Heart left ventricle (tissue), 16 donors: Measurements from ENCODE around the gene PIP5K1B. TPM values are rescaled to one million over a fixed set of nuclear protein-coding genes. Genes with fewer than 3 reads are reported as not detected.

Experiments
- ATAC-seq, 4 donors: fragments of 200-7000 bp; cut with Tn5 transposase; one replicate each; pipeline ENCODE4 v1.9.1; 2020 to 2022; ENCODE audit warnings: moderate library complexity in 4 of 4, mild to moderate bottlenecking in 3 of 4, moderate number of reproducible peaks in 1 of 4
- DNase-seq, 5 donors: peaks; one replicate each; pipeline ENCODE4 v3.0.0-alpha.2; 2020
- H3K27ac ChIP-seq, 12 donors: fragments of 200-600 bp; sonication (generic) in 4 of 12; one replicate each; pipeline versions ENCODE4 v1.5.0 to v1.8.0; 2016 to 2022; ENCODE audit warnings: mild to moderate bottlenecking in 2 of 12
- H3K27me3 ChIP-seq, 9 donors: fragments of 200-600 bp; sonication (generic) in 2 of 9; one replicate each; pipeline versions ENCODE4 v1.5.1 to v1.8.0; 2016 to 2022; ENCODE audit warnings: mild to moderate bottlenecking in 3 of 9
- H3K36me3 ChIP-seq, 9 donors: fragments of 200-600 bp; sonication (generic) in 2 of 9; one replicate each; pipeline versions ENCODE4 v1.5.0 to v1.8.0; 2018 to 2022; ENCODE audit warnings: mild to moderate bottlenecking in 2 of 9
- H3K4me1 ChIP-seq, 12 donors: fragments of 200-600 bp; sonication (generic) in 4 of 12; one replicate each; pipeline versions ENCODE4 v1.5.0 to v1.8.0; 2016 to 2022; ENCODE audit warnings: mild to moderate bottlenecking in 3 of 12
- H3K4me3 ChIP-seq, 12 donors: fragments of 200-600 bp; sonication (generic) in 4 of 12; one replicate each; pipeline versions ENCODE4 v1.5.0 to v1.8.0; 2017 to 2022; ENCODE audit warnings: mild to moderate bottlenecking in 9 of 12, moderate library complexity in 4 of 12
- H3K9me3 ChIP-seq, 12 donors: fragments of 200-600 bp; sonication (generic) in 4 of 12; one replicate each; pipeline versions ENCODE4 v1.5.0 to v1.8.0; 2016 to 2022; ENCODE audit warnings: mild to moderate bottlenecking in 1 of 12
- POLR2A ChIP-seq, 2 donors: fragments of 450-650 bp; IDR thresholded peaks; one replicate each; pipeline ENCODE4 v1.6.1; 2017; ENCODE audit warnings: antibody characterized with exemption in 2 of 2, mild to moderate bottlenecking in 2 of 2, moderate library complexity in 2 of 2
- WGBS, 4 donors: extraction: QIAGEN DNeasy Blood & Tissue Kit in 2 of 4; methylation state at CpG; one replicate each; pipeline versions ENCODE4 v1.1.5 to v1.1.7; 2013 to 2018; 5-methylcytosine and 5-hydroxymethylcytosine counted together
- intact Hi-C, 10 donors: fragments of 100-400 bp; cut with DNase I; formaldehyde crosslinking; loops; one replicate each; pipeline versions ENCODE4 v1.11.1 to v1.14.2; 2022
- polyA plus RNA-seq, 2 donors: library from polyadenylated mRNA; stranded (reverse); fragments of 200-250 nt; gene quantifications; one replicate each; pipeline ENCODE4 v1.2.3, GENCODE V29; 2013
- total RNA-seq, 9 donors: library from RNA; depleted of rRNA in 2 of 9; stranded (reverse); fragments of >200 nt in 2 of 9; fragmentation: NEBNext Ultra II Directional in 3 of 9; extraction: Animal tissue kit (Norgen Biotek cat#: 25700) in 3 of 9; gene quantifications; one replicate each; pipeline versions ENCODE4 v1.1.0 to v1.2.4, GENCODE V29; 2016 to 2023
- TF ChIP-seq, protein P1 (sequence below), 12 donors: fragments of 200-600 bp; sonication (generic) in 4 of 12; IDR thresholded peaks; one replicate each; pipeline versions ENCODE4 v1.5.0 to v1.8.0; 2018 to 2022; ENCODE audit warnings: antibody characterized with exemption in 12 of 12, mild to moderate bottlenecking in 5 of 12
- donor health status: ischemic (EF 13 %, LVEDD 7.1; RV severe dilation, severe dysfunction).
- donor health status: healthy with polysubstance abuse.
- donor health status: DM: no; HTN: yes; CAD: no.
- donor health status: DM: no; HTN: no; CAD: no.
- donor health status: ischemic (EF 25% LVEDD 6.9; RV normal size, moderate dysfunction).
- donor health status: ischemic (EF 25% LVEDD 5.7; RV mildly dilated, moderate dysfunction).
- donor health status: healthy.
- donor health status: DM: yes; HTN: yes; CAD: no.
- donor health status: ischemic (EF 35%, LVEDD 5.7; RV mildly dilated, moderate dysfunction).
- donor health status: nonischemic (EF 11% LVEDD 7.7; RV severe dilation, severe dysfunction).
- donor health status: DM: yes; HTN: yes; CAD: no.
- donor health status: PGD.
- donor health status: ischemic (EF 29% LVEDD 5.4; RV normal size, mild dysfunction).
- donor health status: nonischemic (EF 23%, LVEDD 6.1; RV moderate dilation, normal function).

PIP5K1B gene
- total and polyA plus RNA-seq, 11 donors, result 8.6 to 68.0 (median 47.5) TPM

DNA sequence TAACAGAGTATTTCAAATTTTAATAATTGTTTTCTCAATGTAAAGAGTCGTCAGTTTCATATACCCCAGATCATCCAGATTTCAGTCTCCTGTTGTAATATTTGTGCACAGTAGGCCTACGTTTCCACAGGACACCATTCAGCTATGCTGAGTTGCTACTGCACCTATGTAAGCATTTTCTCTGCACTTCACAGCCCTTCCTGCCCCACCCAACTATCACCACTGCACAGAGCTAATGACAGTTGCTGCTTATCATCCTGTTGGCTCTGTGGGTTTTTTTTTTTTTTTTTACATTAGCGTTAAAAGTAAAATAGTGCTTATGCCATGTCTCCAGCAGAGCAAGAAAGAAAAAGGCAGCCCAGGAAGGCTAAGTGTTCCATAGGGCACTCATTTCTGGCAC lies 314.8 kb downstream of the PIP5K1B start:
- Histone ChIP-seq H3K4me1 (peaks cover 0 to 7% (median 0%) of the 10 kb centered on the region in 12 donors), H3K36me3 (no peaks in the 10 kb centered on the region), H3K27ac (no peak overlapping the region), H3K4me3 (no peak overlapping the region), H3K27me3 (no peaks in the 10 kb centered on the region), H3K9me3 (no peaks in the 10 kb centered on the region)
- no peak for DNase-seq
- 38 to 42% (median 40%) methylated on average over 3 of the region's 3 CpGs for WGBS, 4 donors
- TF ChIP-seq, protein P1, sequence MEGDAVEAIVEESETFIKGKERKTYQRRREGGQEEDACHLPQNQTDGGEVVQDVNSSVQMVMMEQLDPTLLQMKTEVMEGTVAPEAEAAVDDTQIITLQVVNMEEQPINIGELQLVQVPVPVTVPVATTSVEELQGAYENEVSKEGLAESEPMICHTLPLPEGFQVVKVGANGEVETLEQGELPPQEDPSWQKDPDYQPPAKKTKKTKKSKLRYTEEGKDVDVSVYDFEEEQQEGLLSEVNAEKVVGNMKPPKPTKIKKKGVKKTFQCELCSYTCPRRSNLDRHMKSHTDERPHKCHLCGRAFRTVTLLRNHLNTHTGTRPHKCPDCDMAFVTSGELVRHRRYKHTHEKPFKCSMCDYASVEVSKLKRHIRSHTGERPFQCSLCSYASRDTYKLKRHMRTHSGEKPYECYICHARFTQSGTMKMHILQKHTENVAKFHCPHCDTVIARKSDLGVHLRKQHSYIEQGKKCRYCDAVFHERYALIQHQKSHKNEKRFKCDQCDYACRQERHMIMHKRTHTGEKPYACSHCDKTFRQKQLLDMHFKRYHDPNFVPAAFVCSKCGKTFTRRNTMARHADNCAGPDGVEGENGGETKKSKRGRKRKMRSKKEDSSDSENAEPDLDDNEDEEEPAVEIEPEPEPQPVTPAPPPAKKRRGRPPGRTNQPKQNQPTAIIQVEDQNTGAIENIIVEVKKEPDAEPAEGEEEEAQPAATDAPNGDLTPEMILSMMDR (IDR thresholded peaks at IDR 0.05), result no peak
- TF ChIP-seq POLR2A (IDR thresholded peaks at IDR 0.05), result no peak
- peak in 1 of 4 donors; percentile 41 for ATAC-seq
- intact Hi-C loops, result loop anchor here in 2 of 10 donors (5.0 to 10.0 kb wide), 2 partner anchors 435 to 438 kb away; no protein-coding TSS in a partner anchor

DNA sequence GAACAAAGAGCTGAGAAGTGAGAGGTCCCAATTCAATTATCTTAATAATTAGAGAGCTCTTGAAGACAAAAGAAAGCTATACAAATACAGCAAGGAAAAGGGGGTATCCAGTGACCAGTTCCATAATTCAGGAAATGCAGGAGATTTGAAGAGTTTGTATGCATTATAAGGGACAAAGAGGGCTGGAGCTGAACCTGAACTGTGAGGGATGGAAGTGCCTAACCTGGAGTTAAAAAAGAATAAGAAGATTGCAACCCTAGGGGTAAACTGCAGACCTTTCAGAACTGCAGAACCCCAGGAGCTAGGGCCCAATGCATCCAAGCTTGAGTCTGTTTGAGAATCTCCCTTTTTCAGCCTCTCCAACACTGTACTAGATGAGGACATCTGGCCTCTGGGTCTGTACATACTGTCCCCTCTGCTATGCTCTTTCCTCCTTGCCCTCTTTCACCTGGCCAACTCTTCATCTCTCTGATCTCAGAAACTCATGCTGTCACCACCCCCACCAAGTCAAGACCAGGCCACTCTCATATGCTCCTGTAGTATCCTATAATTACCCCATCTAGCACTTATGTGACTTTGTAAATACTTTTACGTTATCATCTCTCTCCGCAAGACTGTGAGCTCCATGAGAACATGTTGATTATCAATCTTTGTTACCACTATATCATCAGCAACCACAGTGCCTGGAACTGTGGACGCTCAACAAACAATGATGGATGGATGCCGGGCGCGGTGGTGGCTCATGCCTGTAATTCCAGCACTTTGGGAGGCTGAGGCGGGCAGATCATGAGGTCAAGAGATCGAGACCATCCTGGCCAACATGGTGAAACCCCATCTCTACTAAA lies 315.5 kb downstream of the PIP5K1B start:
- H3K27ac ChIP-seq, result no peak overlapping the region
- H3K4me3 ChIP-seq, result no peak overlapping the region
- intact Hi-C loops, result loop anchor here in 2 of 10 donors (5.0 to 10.0 kb wide), 2 partner anchors 436 to 438 kb away; no protein-coding TSS in a partner anchor
- WGBS, 4 donors, result 86 to 94% (median 89%) methylated on average over 8 of the region's 8 CpGs
- no peaks in the 10 kb centered on the region for H3K36me3 ChIP-seq
- DNase-seq (no peak), ATAC-seq (peak in 1 of 4 donors; percentile 32)
- TF ChIP-seq, protein P1 (IDR thresholded peaks at IDR 0.05), result no peak
- TF ChIP-seq POLR2A (IDR thresholded peaks at IDR 0.05), result no peak
- peaks cover 0 to 7% (median 0%) of the 10 kb centered on the region in 12 donors for H3K4me1 ChIP-seq
- H3K27me3 ChIP-seq, result no peaks in the 10 kb centered on the region
- no peaks in the 10 kb centered on the region for H3K9me3 ChIP-seq

DNA sequence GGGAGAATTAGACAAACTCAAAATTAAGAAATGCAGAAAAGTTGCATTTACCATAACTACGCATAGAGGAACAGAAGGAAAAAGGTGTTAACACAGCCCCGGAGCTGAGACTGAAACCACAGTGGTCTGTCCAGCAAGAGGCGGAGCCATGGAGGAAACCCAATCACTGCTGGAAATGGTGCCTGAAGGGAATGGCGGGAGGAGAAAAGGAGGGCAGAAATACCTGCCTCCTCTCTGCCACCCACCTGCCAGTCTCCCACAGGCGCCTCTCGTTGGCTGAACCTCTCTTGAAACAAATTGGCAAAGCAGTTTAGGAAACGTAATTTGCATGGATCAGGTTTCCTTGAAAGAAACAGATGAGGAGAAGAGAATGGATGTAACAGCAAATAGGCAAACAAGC lies 318.6 kb downstream of the PIP5K1B start:
- intact Hi-C loops, result loop anchor here in 2 of 10 donors (5.0 to 10.0 kb wide), 2 partner anchors 439 to 441 kb away; no protein-coding TSS in a partner anchor
- DNase-seq (no peak), ATAC-seq (no peak)
- Histone ChIP-seq H3K27me3 (no peaks in the 10 kb centered on the region), H3K9me3 (no peaks in the 10 kb centered on the region), H3K4me1 (peaks cover 0 to 12% (median 0%) of the 10 kb centered on the region in 12 donors), H3K27ac (no peak overlapping the region), H3K36me3 (no peaks in the 10 kb centered on the region), H3K4me3 (no peak overlapping the region)
- WGBS, 4 donors, result 63 to 73% (median 66%) methylated on average over 7 of the region's 7 CpGs
- TF ChIP-seq POLR2A (IDR thresholded peaks at IDR 0.05), result no peak
- TF ChIP-seq, protein P1 (IDR thresholded peaks at IDR 0.05), result no peak
